Vagina (tissue), 2 donors: Measurements from ENCODE around the gene ATP1B3.
"Not testable (repeated sequence)": the region's sequence is repeated elsewhere in the genome, so short reads cannot be mapped to it uniquely, and the experiment has no call there.

Experiments
- CTCF ChIP-seq, 3 experiments: fragments of 450-650 bp in 2 of 3; fragments of 200-600 bp in 1 of 3; sonication (generic) in 1 of 3; IDR thresholded peaks; one replicate each; pipeline ENCODE4 v1.5.1; 2017 to 2019; ENCODE audit warnings: antibody characterized with exemption in 3 of 3, mild to moderate bottlenecking in 2 of 3, moderate library complexity in 2 of 3
- POLR2A ChIP-seq, 2 donors: fragments of 450-650 bp; IDR thresholded peaks; one replicate each; pipeline ENCODE4 v1.6.1; 2017; ENCODE audit warnings: antibody characterized with exemption in 2 of 2, mild to moderate bottlenecking in 2 of 2, moderate library complexity in 2 of 2
- POLR2AphosphoS5 ChIP-seq, 2 donors: sonication (generic); formaldehyde crosslinking; IDR thresholded peaks; one replicate each; pipeline ENCODE4 v1.9.0; 2017; ENCODE audit warnings: antibody characterized with exemption in 2 of 2, mild to moderate bottlenecking in 2 of 2, low read depth in 1 of 2; ENCODE audit not compliant: insufficient read depth in 1 of 2

DNA sequence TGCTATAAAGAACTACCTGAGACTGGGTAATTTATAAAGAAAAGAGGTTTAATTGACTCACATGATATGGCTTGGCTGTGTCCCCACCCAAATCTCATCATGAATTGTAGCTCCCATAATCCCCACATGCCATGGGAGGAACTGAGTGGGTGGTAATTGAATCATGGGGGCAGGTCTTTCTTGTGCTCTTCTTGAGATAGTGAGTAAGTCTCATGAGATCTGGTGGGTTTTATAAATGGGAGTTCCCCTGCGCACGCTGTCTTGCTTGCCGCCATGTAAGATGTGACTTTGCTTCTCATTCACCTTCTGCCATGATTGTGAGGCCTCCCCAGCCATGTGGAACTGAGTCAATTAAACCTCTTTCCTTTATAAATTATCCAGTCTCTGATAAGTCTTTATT is 12.1 kb downstream of the ATP1B3 start:
- TF ChIP-seq CTCF (IDR thresholded peaks at IDR 0.05); POLR2AphosphoS5 (IDR thresholded peaks at IDR 0.05; ENCODE audit: insufficient read depth in 1 of 2, low read depth in 1 of 2); POLR2A (IDR thresholded peaks at IDR 0.05): not testable (repeated sequence)
